HG03060 (cell line): ENCODE results near the gene HS2ST1.

ENCODE experiments used
- ATAC-seq: cut with Tn5 transposase; IDR thresholded peaks from one replicate; pipeline ENCODE4 v1.9.1; 2021; ENCODE audit warnings: low read depth, moderate number of reproducible peaks; ENCODE audit not compliant: unreplicated experiment

The HS2ST1 gene

GRCh38 chr1:87104945-87105344 is 190.5 kb downstream of the HS2ST1 start:
- no peak for ATAC-seq

- ATAC-seq, result no peak
Observed at GRCh38 chr1:87106144-87106543, 191.7 kb downstream of the HS2ST1 start.

DNA sequence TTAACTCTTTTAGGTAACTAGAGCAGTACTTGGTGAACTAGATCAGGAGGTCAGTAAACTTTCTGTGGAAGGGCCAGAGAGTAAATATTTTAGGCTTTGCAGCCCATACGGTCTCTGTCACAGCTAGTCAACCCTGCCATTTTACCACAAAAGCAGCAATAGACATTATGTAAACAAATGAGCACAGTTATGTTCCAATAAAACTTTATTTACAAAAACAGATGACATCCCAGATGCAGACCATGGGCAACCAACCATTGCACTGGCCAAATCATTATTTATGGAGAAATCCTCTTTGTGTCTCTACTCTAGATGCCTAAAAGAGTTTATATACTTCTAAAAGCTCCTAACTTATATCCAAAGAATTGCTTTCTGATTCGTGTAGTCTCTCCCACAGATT is 192.4 kb downstream of the HS2ST1 start:
- ATAC-seq, result no peak

DNA sequence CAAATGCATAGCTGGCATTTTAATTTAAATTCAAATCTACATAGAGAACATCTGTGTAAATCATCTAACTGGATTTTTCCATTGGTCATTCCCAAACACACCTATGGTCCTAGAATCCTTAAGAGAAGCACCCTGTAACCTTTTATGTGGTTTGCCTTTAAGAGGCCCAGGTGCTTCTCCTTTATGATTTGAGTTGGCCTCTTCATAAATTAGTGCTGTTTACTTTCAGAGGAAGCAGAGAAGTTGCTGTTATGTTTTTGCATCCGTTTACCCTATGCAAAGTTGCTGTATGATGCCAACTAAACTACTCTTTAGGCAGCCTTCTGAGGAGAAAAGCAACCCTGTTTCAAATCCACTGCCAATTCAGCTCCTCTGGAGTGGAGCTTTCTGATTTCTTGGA is 193.8 kb downstream of the HS2ST1 start:
- ATAC-seq, result no peak

DNA sequence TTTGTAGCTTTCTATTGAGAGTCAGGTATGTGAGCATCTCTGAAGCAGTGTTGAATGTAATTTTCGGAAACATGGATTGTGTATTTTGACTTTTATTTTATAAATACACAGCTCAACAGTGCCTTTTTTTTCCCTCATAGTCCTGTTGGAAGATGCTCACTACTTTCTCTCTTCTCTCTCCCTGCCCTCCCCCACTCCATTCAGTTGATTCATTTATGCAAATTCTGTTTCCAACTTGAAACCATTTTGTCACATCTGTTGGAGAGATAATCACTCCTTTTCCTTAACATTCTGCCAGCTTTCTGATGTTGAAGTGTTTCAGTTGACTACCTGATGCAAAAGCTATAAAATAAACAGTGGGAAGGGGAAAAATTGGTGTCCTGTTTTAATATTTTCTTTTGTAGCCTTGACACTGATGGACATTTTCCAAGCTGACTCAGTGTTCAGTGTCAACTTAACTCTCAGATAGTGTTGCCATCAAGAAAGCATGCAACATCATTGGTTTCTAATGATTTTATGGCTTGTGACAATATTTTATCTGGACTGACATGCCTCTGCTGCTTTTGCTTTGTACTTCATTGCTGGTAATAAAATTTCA is 194.5 kb downstream of the HS2ST1 start:
- ATAC-seq, result no peak

- ATAC-seq, result no peak
Observed at GRCh38 chr1:87111659-87112371, 197.4 kb downstream of the HS2ST1 start.

GRCh38 chr1:87113313-87113712 is 198.9 kb downstream of the HS2ST1 start:
- no peak for ATAC-seq

DNA sequence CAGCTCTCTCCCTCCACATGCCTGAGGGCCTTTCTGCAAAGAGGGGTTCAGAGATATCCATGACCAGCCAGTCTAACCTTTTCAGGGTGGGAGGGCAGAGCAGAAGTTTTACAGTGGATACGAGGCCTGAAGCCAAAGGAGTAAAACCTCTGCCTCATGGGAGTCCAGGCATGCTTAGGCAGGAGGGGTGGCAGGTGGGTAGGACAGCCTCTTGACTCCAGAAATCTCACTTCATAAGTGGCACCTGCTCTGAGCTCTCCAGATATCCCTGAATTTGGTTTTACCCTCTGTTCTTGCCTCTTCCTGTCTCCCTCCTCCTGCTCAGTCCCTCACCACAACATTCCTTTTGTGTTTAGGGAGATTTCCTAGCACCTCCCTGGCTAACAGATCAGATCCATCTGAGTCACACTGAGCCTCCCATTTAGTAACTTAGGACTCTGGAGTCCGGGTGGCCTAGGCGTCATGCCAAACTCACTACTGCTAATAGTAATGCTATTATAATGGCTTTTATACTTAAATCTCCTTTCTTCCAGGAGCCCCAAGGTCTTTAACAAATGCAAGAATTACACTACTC is 201.0 kb downstream of the HS2ST1 start:
- no peak for ATAC-seq

DNA sequence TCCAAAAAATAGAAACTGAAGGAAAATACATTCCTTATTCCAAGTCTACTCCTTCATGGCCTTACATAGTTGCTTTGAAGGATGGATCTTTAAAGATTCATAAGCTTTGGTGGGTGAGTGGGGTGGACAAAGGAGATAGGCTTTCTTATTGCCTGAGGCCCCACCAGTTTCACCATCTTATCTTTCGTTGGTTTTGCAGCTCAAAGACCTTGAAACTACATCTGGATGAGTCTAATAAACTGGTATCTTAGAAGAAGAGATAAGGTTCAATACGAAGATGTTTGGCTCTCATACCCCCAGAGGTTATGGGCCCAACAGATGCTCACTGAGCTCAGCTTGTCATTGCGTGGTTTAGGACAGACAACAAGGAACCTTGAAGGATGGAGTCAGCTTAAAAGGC is 201.5 kb downstream of the HS2ST1 start:
- ATAC-seq, result no peak

DNA sequence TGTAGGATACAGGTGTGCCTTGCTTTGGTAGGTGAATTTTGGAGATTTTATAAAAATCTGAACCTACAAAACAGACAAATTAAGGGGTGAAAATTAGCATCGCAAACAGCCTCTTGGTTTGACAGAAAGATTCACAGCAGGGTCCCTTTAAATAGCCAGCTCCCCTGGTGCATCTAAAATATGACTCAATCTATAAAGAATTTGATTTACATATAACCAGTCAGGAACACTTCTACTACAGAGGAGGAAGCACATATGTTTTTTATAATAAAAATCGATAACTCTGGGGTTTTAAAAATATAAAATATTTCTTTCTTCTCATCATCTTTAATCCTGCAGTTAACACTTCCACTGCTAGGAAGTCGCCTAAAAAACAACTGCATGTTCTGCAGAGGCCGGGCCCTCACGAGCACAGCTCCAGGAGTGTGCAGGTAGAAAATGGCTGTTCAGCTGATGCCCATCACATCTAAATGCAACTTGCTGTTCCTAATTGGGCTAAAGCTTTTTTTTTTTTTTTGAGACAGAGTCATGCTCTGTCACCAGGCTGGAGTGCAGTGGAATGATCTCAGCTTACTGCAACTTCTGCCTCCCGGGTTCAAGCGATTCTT is 203.4 kb downstream of the HS2ST1 start:
- no peak for ATAC-seq

- no peak for ATAC-seq
Observed at GRCh38 chr1:87119541-87120140, 205.2 kb downstream of the HS2ST1 start.

DNA sequence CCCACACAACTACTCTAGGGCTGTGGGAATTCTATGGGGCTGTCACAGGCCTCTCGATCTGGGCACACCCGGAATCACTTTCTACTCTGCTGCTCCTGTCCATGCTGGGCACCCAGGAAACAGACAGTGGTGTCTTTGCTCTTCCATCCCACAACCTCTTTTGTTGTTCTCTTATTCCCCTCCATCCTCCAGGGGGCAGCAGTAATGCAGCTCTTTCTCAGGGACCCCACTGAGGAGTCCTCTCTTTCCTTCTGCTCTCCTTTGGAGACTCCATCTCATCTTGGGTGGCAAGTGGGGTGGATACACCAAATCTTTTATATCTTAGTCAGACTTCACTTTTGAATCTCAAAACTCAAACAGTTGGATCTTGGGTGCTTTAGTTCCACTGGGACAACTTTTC is 206.3 kb downstream of the HS2ST1 start:
- no peak for ATAC-seq

- ATAC-seq, result no peak
Observed at GRCh38 chr1:87121711-87122163, 207.3 kb downstream of the HS2ST1 start.

GRCh38 chr1:87122243-87122642 is 207.8 kb downstream of the HS2ST1 start:
- ATAC-seq, result no peak

DNA sequence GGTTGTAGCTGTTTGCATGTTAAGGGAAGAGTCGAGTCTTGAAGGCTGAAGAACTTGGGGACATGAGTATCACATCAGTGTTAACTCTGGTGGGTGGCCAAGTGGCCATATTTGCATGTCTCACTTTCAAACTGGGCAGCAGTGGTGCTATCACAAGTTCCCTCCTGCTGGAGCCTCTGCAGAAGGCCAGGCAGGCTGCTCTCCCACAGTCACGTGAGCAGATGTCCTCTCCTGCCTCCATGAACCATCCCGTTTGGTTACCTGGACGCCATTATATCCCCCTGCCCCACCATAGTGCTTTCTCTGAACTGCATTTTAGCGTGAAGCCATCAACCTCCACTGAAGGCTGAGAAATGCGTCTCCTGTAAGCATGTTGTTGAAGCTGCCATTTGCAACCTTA is 209.2 kb downstream of the HS2ST1 start:
- no peak for ATAC-seq

DNA sequence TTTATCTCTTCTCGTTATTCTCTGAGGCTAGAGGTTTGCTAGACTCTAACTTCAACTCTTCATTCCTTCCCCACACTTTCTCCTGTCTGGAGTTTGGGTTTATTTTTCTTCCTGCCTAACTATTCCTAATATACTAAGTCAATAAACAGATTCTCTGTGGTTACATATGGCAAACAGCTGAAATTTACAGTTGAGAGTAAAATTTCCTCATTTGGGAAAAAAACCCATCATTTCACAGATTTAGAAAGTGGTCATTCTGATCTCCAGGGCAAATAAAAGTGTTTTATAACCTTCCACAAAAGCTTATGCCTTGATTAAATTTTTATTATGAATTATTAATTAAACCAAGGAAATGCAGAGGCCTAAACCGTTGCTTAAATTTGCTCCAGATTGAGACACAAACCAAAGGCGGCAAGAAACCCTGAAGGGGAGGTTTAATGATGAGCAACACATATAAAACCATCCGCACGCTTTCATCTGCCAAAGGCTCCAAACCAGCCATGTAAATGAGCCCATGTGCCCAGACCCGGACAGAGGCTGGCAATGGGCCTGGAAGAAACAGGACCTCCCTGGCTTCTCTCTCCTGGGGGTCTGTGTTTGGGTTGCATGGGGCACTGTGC is 212.6 kb downstream of the HS2ST1 start:
- ATAC-seq, result no peak

DNA sequence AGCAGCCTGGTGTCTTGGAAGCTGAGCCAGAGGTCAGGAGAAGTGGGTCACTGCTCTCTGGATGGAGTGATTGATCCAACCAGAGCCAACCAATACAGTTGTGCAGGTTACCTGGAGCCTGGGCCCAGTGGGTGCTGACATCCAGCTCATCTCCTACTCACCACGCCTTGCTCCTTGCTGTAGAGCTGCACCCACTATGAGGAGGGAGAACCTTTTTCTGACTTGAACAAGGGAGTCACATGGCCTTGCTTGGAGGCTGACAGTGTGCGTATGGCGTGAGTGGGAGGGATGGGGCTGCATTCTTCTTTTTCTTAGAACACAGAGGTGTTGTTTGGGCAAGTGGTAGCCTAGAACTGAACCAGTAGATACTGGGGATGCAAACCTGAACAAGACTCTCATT is 213.1 kb downstream of the HS2ST1 start:
- ATAC-seq, result no peak

GRCh38 chr1:87129038-87129437 is 214.6 kb downstream of the HS2ST1 start:
- no peak for ATAC-seq

GRCh38 chr1:87129606-87130005 is 215.2 kb downstream of the HS2ST1 start:
- ATAC-seq, result no peak

DNA sequence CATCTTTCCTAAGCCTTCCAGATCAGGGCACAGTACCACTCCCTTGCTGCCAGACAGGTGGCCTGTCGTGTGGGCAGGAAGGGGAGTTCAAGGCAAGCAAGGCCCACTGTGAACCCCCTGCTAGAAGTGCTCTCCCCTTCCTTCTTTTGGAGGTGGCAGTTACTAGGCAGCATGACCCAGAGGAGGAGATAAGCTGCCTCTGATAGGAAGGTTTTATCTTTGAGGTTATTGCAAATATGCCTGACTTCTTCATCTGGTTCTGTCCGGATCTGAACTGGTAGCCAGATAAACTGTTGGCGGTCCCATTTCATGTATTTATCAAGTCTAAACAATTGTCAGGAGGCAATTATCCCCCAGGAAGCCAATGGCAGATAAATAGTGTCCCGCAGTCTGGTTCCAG is 216.0 kb downstream of the HS2ST1 start:
- no peak for ATAC-seq

DNA sequence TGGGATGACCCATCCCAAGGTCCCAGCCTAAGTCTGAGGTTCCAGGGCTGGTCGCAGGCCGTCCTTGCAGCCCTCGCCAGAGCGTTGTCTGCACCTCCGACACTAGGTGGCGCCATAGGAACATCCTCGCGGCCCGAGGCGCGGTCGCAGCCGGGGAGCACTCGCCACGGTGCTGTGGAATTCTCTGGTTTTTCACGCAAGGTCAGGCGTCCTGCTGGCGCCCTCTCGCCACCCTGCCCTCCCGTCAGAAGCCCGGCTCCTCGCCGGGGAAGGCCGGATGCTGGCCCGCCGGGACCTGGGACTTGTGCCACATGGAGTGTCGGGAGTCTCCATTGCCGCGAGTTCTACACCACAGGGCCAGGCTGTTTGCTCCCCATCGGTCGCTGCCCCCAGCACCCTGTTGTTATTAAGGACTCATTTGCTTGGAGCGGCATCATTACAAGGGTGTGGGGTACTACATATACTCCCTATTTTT is 217.4 kb downstream of the HS2ST1 start:
- ATAC-seq, result peak; percentile 94
